ENCODE data around the gene DEXI. TPM values are rescaled to one million over a fixed set of nuclear protein-coding genes. Genes with fewer than 3 reads are reported as not detected.
"Not testable (repeated sequence)": the region's sequence is repeated elsewhere in the genome, so short reads cannot be mapped to it uniquely, and the experiment has no call there.

DEXI gene
- polyA plus RNA-seq, 4 donors: 40.6 to 57.3 (median 45.0) TPM

DNA sequence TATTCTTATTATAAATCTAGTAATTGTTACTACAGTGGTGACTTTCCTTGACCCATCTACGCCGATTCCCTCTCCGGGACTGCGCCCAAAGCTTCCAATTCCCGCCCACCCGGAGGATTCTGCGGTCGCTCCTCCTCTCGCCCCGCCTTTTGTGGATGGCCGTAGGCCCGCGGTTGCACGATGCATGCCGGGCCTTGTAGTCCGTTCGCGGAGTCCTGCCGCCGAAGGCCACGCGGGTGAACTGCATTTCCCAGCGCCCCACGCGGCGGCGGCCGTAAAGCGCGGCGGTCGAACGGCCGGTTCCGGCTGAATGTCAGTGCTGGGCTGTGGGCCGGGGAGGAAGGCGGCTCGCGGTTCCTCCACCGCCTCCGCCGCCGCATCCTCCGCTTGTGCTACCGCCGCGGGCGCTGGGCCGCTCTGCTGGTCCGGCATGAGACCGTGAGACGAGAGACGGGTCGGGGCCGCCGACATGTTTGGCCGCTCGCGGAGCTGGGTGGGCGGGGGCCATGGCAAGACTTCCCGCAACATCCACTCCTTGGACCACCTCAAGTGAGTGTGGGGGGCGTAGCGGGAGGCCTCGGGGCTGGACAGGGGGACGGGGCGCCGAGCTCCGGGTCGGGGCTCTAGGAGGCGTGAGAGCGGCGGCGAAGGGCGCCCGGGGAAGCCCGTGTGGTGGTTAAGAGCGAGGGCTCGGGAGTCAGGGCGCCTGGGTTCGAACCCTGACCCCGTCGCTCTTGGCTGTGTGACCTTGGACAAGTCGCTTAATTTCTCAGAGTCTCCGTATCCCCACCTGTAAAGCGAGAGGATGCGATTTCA lies 2.2 kb upstream of the DEXI start, which contains the start of gene CLEC16A:
Gene CLEC16A, plus strand, starts transcription at position 316 of the 816 bp plus-strand sequence. Its CDS starts 154 bp downstream, at position 470.
- peak; percentile 78 to 94 (median 84) for DNase-seq (ENCODE audit: low read depth in 4 of 4, low spot score in 2 of 4)

- no peak for DNase-seq (ENCODE audit: low read depth in 4 of 4, low spot score in 2 of 4)
Measured at GRCh38 chr16:10943064-10943353, 741 bp upstream of the DEXI start.

GRCh38 chr16:10941935-10942351 lies 325 bp downstream of the DEXI start:
- not testable (repeated sequence) for DNase-seq (ENCODE audit: low read depth in 4 of 4, low spot score in 2 of 4)

DNA sequence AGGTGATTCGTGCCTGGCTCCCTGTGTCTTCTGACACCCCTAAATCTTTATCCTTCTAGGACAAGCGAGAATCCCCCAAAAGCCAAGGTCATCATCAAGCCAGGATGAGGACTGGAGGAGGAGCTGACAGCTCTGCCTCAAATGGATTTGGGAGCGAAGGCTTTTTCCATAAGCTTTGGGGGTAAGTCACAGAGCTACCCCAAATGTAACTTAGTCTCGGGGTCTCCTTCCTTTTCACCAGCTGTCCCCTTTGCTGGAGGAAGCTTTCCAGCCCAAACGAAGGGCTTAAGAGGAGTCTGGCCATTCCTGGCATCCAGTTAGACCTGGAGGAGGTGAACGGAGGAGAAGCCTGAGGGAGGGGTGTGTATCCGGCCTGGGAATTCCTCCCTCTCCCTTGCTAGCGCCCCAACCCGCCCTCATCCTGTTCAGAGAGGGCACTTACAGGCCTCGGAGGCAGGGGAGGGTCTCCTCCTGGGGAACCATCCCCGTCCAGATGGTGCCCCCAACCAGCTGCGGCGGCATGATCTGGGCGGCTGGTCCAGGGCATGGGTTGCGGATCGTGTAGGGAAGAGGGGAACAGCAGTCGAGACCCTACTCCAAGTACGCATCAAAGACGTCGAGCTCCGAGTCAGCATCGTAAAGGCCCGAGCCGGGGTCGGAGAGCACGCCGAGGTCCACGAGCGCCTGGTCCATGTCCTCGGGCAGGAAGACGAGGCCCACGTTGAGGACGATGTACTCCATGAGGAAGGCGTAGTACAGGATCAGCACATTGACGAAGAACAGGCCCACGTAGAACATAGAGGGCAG lies 938 bp downstream of the DEXI start:
- no peak for DNase-seq (ENCODE audit: low read depth in 4 of 4, low spot score in 2 of 4)

GRCh38 chr16:10940501-10941079 lies 1.7 kb downstream of the DEXI start:
- DNase-seq (ENCODE audit: low read depth in 4 of 4, low spot score in 2 of 4): no peak

- no peak for DNase-seq (ENCODE audit: low read depth in 4 of 4, low spot score in 2 of 4)
Measured at GRCh38 chr16:10939649-10940234, 2.5 kb downstream of the DEXI start.

DNA sequence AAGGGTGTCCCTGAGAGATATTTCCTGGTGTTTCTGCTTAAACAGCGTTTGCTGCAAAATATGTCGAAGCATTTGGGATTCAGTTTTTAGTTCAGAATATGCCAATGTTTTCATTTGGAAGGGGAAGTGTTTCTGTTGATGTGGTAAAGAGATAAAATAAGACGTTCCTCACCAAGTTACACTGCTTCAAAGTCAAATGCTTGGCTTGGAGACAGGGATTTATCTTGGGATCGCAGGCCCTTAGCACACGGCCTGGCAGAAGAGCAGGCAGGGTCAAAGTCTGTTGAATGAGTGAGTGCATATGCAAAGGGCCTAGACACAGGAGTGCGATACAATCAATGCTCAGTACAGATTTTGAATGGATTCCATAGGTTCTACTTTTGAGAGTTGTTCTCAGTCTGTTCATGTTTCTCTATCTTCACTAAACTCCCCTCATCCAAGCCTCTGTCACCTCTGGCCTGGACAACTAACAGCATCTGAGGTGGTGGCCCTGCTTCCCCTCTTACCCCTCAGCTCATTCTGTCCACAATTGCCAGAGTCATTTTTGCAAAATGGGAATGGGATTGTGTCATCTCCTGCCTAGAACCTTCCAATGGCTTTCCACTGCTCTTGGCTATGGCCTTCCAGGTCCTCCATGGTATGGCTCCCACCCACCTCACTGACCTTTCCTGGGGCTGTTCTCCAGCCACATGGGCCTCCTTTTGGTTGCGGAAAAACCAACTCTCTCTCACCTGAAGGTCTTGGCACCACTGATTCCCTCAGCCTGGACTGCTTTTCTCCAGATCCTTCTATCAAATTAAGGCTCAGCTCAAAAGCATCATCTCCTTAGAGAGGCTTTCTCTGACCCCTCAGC lies 3.2 kb downstream of the DEXI start:
- DNase-seq (ENCODE audit: low read depth in 4 of 4, low spot score in 2 of 4): no peak

- DNase-seq (ENCODE audit: low read depth in 4 of 4, low spot score in 2 of 4): no peak
Measured at GRCh38 chr16:10938321-10938720, 3.9 kb downstream of the DEXI start.

DNA sequence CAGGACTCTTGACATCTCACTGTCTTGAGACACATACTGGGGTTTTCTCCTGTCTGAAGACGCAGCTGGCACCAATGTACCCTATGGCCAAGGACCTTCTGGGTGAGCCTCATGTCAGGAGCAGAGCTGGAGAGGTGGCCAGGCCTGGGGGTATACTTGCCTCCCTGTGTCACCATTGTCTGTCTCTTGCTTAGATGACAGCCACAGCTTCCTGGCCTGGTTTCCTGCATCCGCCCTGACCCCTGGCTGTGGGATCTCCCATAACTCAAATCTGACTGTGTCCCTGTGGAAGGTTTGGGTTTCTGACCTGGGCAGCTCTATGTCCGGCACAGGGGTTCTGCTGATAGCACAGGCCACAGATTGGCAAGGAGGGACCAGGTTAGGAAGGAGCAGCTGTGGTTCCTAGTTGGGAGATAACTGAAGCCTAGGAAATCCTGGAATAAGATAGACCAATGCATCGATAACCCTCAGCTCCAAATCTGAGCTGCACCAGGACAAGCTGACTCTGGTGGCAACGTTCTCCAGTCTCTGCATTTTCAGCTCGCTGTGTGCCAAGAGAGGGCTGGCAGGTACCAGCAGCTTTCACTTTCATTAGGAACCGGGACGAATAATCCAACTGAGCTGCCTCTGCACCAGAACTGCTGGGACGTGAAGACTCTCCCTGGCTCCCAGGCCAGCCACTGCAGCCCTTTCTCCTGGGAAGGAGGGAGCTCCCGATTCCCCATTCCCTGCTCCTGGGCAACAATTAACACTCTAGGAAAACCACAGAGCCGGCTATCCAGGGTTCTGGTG lies 5.0 kb downstream of the DEXI start:
- DNase-seq (ENCODE audit: low read depth in 4 of 4, low spot score in 2 of 4): no peak

GRCh38 chr16:10936272-10936984 lies 5.8 kb downstream of the DEXI start:
- no peak for DNase-seq (ENCODE audit: low read depth in 4 of 4, low spot score in 2 of 4)

- no peak for DNase-seq (ENCODE audit: low read depth in 4 of 4, low spot score in 2 of 4)
Measured at GRCh38 chr16:10935226-10935915, 6.9 kb downstream of the DEXI start.

DNA sequence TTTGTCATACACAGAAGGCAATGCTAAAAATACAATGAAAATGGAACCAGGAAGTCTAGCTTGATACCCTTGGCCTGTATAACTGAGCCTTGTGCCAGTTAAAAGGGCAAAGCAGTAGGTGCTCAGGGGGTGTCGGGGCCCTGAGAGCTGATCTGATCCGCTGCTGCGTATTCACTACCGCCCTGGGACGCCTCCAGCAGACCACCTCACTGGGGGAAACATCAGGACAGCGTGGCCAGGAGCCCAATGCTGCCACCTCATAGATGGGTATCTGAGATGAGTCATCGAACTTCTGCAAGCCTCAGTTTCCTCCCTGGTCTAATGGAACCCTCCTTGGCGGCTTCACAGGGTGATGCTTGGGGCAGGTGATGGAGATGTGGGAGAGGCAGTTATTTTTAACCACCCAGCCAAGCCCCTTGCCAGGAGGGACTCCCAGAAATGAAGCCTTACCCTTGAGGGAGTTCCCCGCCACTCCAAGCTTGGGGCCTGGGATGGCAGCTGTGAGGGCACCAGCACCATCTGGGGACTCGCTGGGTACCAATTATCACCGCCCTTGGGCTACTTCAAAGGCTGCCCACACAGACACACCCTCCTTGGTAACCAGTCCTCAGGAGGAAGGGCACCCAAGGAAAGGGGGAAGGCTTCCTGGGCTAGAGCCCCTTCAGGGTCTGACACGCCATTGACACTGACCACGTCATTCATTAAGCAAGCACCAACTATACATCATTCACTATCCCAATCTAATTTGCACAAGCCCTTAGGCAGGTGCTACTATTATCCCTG lies 7.8 kb downstream of the DEXI start:
- DNase-seq (ENCODE audit: low read depth in 4 of 4, low spot score in 2 of 4): no peak

- DNase-seq (ENCODE audit: low read depth in 4 of 4, low spot score in 2 of 4): no peak
Measured at GRCh38 chr16:10933865-10934264, 8.4 kb downstream of the DEXI start.

- DNase-seq (ENCODE audit: low read depth in 4 of 4, low spot score in 2 of 4): no peak
Measured at GRCh38 chr16:10932959-10933710, 9.1 kb downstream of the DEXI start.

DNA sequence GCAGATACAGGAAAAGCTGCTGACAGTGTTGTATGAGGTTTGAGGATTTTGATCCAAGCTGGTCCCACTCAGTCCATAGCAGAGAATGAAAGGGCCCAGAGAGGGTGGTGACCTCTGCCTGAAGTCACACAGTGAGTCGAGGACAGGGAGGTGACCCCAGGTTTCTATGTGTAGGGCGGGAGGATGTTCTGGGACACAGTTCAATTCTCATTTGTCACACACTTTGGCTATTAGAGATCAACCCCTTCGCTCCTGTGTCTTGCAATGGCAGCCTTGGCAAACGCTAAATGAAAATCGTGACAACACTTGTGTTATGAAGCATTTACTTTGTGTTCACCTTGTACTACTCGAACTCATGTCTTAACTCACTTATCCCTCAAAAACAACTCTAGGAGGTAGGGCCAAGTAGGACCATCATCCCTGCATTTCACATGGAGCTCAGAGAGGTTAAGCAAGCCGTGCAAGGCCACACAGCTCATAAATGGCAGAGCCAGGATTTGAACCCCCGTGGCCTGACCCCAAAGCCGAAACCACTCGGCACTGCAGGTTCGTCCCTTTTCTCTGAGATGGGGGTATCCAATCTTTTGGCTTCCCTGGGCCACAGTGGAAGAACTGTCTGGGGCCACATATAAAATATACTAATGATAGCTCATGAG lies 10.2 kb downstream of the DEXI start:
- DNase-seq (ENCODE audit: low read depth in 4 of 4, low spot score in 2 of 4): no peak

DNA sequence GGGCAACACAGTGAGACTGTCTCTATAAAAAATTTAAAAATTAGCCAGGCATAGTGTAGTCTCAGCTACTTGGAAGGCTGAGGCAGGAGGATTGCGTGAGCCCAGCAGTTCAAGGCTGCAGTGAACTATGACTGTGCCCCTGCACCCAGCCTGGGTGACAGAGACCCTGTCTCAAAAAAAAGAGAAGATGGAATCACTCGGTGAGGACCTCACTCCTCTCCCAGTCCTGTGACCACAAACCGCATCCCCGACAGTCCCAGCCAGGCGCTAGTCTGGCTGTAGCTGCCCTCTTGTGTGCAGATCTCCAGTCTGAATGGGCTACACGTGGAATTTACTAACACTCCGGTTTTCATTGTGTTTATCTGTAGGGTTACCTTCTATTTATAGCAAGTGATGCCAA lies 11.1 kb downstream of the DEXI start:
- DNase-seq (ENCODE audit: low read depth in 4 of 4, low spot score in 2 of 4): no peak
